Inflammatory macrophage treated with lipopolysaccharide for 1 hour (primary cell): ENCODE measurements around the gene ZC3HAV1.
A peak's percentile ranks its signal among the peaks of the same experiment; 100 is the strongest.
"Not testable (repeated sequence)": the region's sequence is repeated elsewhere in the genome, so short reads cannot be mapped to it uniquely, and the experiment has no call there.

Experiments
- DNase-seq, 2 donors: peaks; one replicate each; pipeline ENCODE4 v3.0.0-alpha.2; 2020 to 2022

ZC3HAV1 gene

GRCh38 chr7:139112316-139112715 is 2.8 kb upstream of the ZC3HAV1 start:
- DNase-seq: no peak

GRCh38 chr7:139111811-139112301 is 2.3 kb upstream of the ZC3HAV1 start:
- DNase-seq: peak; percentile 43 to 89

- no peak for DNase-seq
Observed at GRCh38 chr7:139111147-139111546, 1.6 kb upstream of the ZC3HAV1 start.

GRCh38 chr7:139109983-139110411 is 477 bp upstream of the ZC3HAV1 start:
- DNase-seq: no peak

GRCh38 chr7:139108266-139109187 is 993 bp downstream of the ZC3HAV1 start:
- no peak for DNase-seq

GRCh38 chr7:139106959-139107358 is 2.6 kb downstream of the ZC3HAV1 start:
- peak in 1 of 2 donors; percentile 48 for DNase-seq

- not testable (repeated sequence) for DNase-seq
Observed at GRCh38 chr7:139106227-139106626, 3.3 kb downstream of the ZC3HAV1 start.

GRCh38 chr7:139105484-139105883 is 4.0 kb downstream of the ZC3HAV1 start:
- no peak for DNase-seq

GRCh38 chr7:139104091-139104450 is 5.4 kb downstream of the ZC3HAV1 start:
- DNase-seq: no peak

GRCh38 chr7:139103057-139103815 is 6.3 kb downstream of the ZC3HAV1 start:
- no peak for DNase-seq

- DNase-seq: not testable (repeated sequence)
Observed at GRCh38 chr7:139101637-139102158, 7.8 kb downstream of the ZC3HAV1 start.

- peak; percentile 31 to 57 for DNase-seq
Observed at GRCh38 chr7:139099172-139099947, 10.2 kb downstream of the ZC3HAV1 start.

GRCh38 chr7:139095194-139095659 is 14.3 kb downstream of the ZC3HAV1 start:
- peak in 1 of 2 donors; percentile 39 for DNase-seq

GRCh38 chr7:139094596-139094995 is 14.9 kb downstream of the ZC3HAV1 start:
- no peak for DNase-seq

- no peak for DNase-seq
Observed at GRCh38 chr7:139094030-139094429, 15.5 kb downstream of the ZC3HAV1 start.

GRCh38 chr7:139093512-139093911 is 16.0 kb downstream of the ZC3HAV1 start:
- DNase-seq: not testable (repeated sequence)

GRCh38 chr7:139092090-139092796 is 17.3 kb downstream of the ZC3HAV1 start:
- DNase-seq: no peak

- no peak for DNase-seq
Observed at GRCh38 chr7:139091677-139091996, 17.9 kb downstream of the ZC3HAV1 start.

GRCh38 chr7:139089118-139089517 is 20.4 kb downstream of the ZC3HAV1 start:
- no peak for DNase-seq

- DNase-seq: no peak
Observed at GRCh38 chr7:139088268-139088667, 21.3 kb downstream of the ZC3HAV1 start.

GRCh38 chr7:139087212-139087611 is 22.3 kb downstream of the ZC3HAV1 start:
- no peak for DNase-seq

- no peak for DNase-seq
Observed at GRCh38 chr7:139086454-139086853, 23.1 kb downstream of the ZC3HAV1 start.
